C1 segment of cervical spinal cord (tissue), 14 donors: ENCODE data around the gene PAN2.
"Not testable (repeated sequence)": the region's sequence is repeated elsewhere in the genome, so short reads cannot be mapped to it uniquely, and the experiment has no call there.

Experiments used
- DNase-seq, 14 donors: peaks; one replicate each; lab custom pipeline; 2025; lab: John Stamatoyannopoulos, UW

The PAN2 gene

GRCh38 chr12:56333679-56334489 is at the start of gene PAN2:
TSS of gene PAN2 (minus strand) at chr12:56334000. CDS start at chr12:56333094, 906 bp downstream.
- DNase-seq = peak; percentile 69 to 96 (median 94)

- DNase-seq = no peak
Measured at GRCh38 chr12:56382611-56383010, 48.8 kb upstream of the PAN2 start.

GRCh38 chr12:56377989-56378316 is 44.2 kb upstream of the PAN2 start:
- no peak for DNase-seq

GRCh38 chr12:56377310-56377988 is 43.6 kb upstream of the PAN2 start:
- DNase-seq = no peak

- no peak for DNase-seq
Measured at GRCh38 chr12:56375598-56376434, 42.0 kb upstream of the PAN2 start.

- no peak for DNase-seq
Measured at GRCh38 chr12:56374726-56375597, 41.2 kb upstream of the PAN2 start.

GRCh38 chr12:56373515-56373914 is 39.7 kb upstream of the PAN2 start:
- DNase-seq = no peak

GRCh38 chr12:56366948-56367347 is 33.1 kb upstream of the PAN2 start:
- DNase-seq = no peak

- no peak for DNase-seq
Measured at GRCh38 chr12:56362130-56363059, 28.6 kb upstream of the PAN2 start, which contains the start of gene APOF. TSS of gene APOF (minus strand) at chr12:56362857. CDS start at chr12:56362745, 112 bp downstream.

- no peak for DNase-seq
Measured at GRCh38 chr12:56361487-56362129, 27.8 kb upstream of the PAN2 start.

- peak; percentile 95 to 100 (median 98) for DNase-seq
Measured at GRCh38 chr12:56359851-56360767, 26.3 kb upstream of the PAN2 start, which contains the start of gene STAT2. TSS of gene STAT2 (minus strand) at chr12:56360107. CDS start at chr12:56356571, 3,536 bp downstream.

GRCh38 chr12:56358836-56359532 is 25.2 kb upstream of the PAN2 start:
- peak in 11 of 14 donors; percentile 10 to 68 (median 41) for DNase-seq

- DNase-seq = no peak
Measured at GRCh38 chr12:56351325-56351724, 17.5 kb upstream of the PAN2 start.

- DNase-seq = no peak
Measured at GRCh38 chr12:56350662-56351061, 16.9 kb upstream of the PAN2 start.

GRCh38 chr12:56348776-56349175 is 15.0 kb upstream of the PAN2 start:
- peak in 3 of 14 donors; percentile 12 to 91 (median 12) for DNase-seq

GRCh38 chr12:56347255-56347654 is 13.5 kb upstream of the PAN2 start:
- DNase-seq = not testable (repeated sequence)

- peak in 1 of 14 donors; percentile 22 for DNase-seq
Measured at GRCh38 chr12:56346675-56347074, 12.9 kb upstream of the PAN2 start.
